GM06990 (cell line): ENCODE measurements around the gene RNF145.
"Not testable (repeated sequence)": the region's sequence is repeated elsewhere in the genome, so short reads cannot be mapped to it uniquely, and the experiment has no call there.

Experiments used
- DNase-seq: peaks from one replicate; pipeline ENCODE4 v3.0.0-alpha.2; 2011; ENCODE audit not compliant: insufficient read length; ENCODE audit errors: extremely low read depth
- H3K27me3 ChIP-seq: replicated peaks from 2 replicates; pipeline ENCODE4 v1.6.0; 2011; ENCODE audit warnings: low read length; ENCODE audit not compliant: control insufficient read depth, insufficient read depth
- H3K36me3 ChIP-seq: 2 replicates; pipeline ENCODE4 v1.5.1; 2011; ENCODE audit warnings: low read length; ENCODE audit not compliant: control insufficient read depth, insufficient read depth
- H3K4me3 ChIP-seq: replicated peaks from 2 replicates; pipeline ENCODE4 v1.5.1; 2011; ENCODE audit warnings: low read depth, mild to moderate bottlenecking, control low read depth, low read length
- TF ChIP-seq, protein P1 (sequence below): IDR thresholded peaks from 2 replicates; pipeline ENCODE4 v1.5.1; 2011; ENCODE audit warnings: low read length, control low read depth, mild to moderate bottlenecking, inconsistent platforms; ENCODE audit not compliant: insufficient read depth, poor library complexity, severe bottlenecking

RNF145 gene

DNA sequence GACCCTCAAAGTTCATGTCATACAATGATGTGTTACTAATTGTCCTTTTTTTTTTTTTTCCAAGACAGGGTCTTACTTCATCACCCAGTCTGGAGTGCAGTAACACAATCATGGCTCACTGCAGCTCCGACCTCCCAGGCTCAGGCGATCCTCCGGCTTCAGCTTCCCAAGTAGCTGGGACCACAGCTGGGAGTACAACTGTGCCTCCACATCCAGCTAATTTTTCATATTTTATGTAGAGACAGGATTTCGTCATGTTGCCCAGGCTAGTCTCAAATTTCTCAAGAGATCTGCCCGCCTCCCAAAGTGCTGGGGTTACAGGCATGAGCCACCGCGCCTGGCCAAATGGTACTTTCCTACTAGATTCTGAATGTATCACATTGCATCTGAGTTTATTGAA lies 60.3 kb downstream of the RNF145 start:
- Histone ChIP-seq H3K36me3 (no peaks in the 10 kb centered on the region), H3K4me3 (no peak overlapping the region), H3K27me3 (no peaks in the 10 kb centered on the region)
- DNase-seq, result no peak
- TF ChIP-seq, protein P1, sequence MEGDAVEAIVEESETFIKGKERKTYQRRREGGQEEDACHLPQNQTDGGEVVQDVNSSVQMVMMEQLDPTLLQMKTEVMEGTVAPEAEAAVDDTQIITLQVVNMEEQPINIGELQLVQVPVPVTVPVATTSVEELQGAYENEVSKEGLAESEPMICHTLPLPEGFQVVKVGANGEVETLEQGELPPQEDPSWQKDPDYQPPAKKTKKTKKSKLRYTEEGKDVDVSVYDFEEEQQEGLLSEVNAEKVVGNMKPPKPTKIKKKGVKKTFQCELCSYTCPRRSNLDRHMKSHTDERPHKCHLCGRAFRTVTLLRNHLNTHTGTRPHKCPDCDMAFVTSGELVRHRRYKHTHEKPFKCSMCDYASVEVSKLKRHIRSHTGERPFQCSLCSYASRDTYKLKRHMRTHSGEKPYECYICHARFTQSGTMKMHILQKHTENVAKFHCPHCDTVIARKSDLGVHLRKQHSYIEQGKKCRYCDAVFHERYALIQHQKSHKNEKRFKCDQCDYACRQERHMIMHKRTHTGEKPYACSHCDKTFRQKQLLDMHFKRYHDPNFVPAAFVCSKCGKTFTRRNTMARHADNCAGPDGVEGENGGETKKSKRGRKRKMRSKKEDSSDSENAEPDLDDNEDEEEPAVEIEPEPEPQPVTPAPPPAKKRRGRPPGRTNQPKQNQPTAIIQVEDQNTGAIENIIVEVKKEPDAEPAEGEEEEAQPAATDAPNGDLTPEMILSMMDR, result no peak

GRCh38 chr5:159147976-159148375 lies 61.4 kb downstream of the RNF145 start:
- Histone ChIP-seq H3K4me3 (no peak overlapping the region), H3K27me3 (no peaks in the 10 kb centered on the region), H3K36me3 (no peaks in the 10 kb centered on the region)
- DNase-seq, result no peak
- TF ChIP-seq, protein P1, result no peak

DNA sequence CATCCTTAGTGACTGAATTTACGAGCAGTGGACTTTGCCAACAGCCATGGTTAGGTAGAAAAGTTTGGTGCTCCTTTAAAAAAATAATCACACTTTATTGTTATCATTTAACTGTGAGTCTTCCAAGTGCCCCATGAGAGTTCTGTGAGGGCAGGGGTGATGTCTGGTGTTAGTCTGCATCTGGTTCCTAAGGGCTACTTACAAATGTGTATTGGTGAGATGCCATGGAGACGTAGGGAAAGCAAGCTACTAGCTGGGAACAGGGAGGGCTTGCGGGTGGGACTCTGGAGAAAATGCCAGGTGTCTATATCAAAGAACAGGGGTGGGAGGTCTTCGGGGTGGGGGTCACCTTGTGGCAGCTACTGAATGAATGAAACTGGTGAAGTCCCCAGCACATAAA lies 62.5 kb downstream of the RNF145 start:
- TF ChIP-seq, protein P1, result no peak
- no peak for DNase-seq
- no peaks in the 10 kb centered on the region for H3K27me3 ChIP-seq
- no peak overlapping the region for H3K4me3 ChIP-seq
- H3K36me3 ChIP-seq, result no peaks in the 10 kb centered on the region

DNA sequence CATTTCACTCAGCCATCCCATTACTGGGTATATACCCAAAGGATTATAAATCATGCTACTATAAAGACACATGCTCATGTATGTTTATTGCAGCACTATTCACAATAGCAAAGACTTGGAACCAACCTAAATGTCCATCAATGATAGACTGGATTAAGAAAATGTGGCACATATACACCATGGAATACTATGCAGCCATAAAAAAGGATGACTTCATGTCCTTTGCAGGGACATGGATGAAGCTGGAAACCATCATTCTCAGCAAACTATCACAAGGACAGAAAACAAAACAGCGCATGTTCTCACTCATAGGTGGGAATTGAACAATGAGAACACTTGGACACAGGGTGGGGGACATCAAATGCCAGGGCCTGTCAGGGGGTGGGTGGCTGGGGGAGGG lies 64.2 kb downstream of the RNF145 start:
- H3K36me3 ChIP-seq, H3K27me3 ChIP-seq, DNase-seq, H3K4me3 ChIP-seq: not testable (repeated sequence)

- Histone ChIP-seq H3K36me3 (no peaks in the 10 kb centered on the region), H3K4me3 (no peak overlapping the region), H3K27me3 (no peaks in the 10 kb centered on the region; the same call in 1 of the 2 replicates)
- no peak for DNase-seq
- TF ChIP-seq, protein P1, result no peak
Measured at GRCh38 chr5:159139802-159140201, 69.6 kb downstream of the RNF145 start.

- H3K36me3 ChIP-seq, result no peaks in the 10 kb centered on the region
- H3K27me3 ChIP-seq, result no peaks in the 10 kb centered on the region; the same call in 1 of the 2 replicates
- DNase-seq, result no peak
- TF ChIP-seq, protein P1, result no peak
- no peak overlapping the region for H3K4me3 ChIP-seq
Measured at GRCh38 chr5:159135896-159136531, 73.3 kb downstream of the RNF145 start.
